Measurements from ENCODE around the gene DNMBP.
A peak's percentile ranks its signal among the peaks of the same experiment; 100 is the strongest.
"Not testable (repeated sequence)": the region's sequence is repeated elsewhere in the genome, so short reads cannot be mapped to it uniquely, and the experiment has no call there.

Gene DNMBP

DNA sequence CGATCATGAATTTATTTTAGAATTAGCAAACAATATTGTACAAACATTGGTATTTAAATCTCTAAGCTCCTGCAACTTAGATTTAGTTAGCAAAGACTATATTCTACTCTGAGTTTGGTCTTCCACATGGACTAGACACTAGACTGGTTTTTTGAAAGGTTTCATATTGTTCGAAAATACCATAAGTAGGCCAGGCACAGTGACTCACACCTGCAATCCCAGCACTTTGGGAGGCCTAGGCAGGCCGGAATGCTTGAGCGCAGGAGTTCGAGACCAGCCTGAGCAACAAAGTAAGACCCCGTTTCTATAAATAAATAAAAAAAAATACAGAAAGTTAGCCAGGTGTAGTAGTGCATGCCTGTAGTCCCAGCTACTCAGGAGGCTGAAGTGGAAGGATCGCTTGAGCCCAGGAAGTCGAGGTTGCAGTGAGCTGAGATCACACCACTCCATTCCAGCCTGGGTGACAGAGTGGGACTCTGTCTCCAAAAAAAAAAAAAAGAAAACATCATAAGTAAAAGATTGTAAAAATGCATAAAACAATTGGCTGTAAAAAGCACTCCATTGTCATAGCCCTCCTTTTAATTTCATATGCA, 154.2 kb downstream of the DNMBP start:
- DNase-seq, result no peak

DNA sequence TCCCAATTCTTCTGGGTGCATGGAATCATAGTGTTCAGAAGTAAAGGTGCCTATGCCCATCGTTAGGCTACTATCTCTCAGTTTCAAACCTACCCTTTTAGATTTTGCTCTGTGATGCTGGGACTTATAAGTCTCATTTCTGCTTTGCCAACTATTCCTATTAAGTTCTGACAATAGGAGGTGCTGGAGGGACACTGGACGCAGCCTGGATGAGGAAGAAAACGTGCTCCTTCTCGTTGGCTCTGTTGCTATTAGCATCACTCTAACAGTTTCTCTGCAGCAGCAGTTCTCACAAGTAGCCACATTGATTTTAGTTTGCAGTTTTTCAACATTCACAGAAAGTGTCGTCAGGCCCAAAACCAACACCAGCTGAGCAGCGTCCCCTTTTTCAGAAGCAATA, 154.9 kb downstream of the DNMBP start:
- peak; percentile 12 for DNase-seq

DNA sequence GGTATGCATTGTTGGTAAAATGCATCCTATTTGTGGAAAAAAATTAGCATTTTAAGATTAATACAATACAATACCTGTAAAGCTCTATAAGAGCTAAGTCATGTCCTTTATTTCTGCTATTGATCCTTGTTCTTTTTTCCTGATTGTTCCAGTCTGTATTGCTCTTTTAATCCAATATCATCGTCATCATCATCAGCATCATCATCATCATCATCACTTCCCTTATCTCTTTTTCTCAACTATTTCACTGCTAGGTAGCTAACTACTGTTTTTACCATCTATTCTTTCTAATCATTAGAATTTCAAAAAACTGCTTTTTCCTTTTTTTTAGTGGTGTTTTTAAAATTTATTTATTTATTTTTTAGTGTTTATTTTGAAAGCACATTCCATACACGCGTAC, 156.1 kb downstream of the DNMBP start:
- no peak for DNase-seq

GRCh38 chr10:99852481-99853213, 157.1 kb downstream of the DNMBP start:
- no peak for DNase-seq

DNA sequence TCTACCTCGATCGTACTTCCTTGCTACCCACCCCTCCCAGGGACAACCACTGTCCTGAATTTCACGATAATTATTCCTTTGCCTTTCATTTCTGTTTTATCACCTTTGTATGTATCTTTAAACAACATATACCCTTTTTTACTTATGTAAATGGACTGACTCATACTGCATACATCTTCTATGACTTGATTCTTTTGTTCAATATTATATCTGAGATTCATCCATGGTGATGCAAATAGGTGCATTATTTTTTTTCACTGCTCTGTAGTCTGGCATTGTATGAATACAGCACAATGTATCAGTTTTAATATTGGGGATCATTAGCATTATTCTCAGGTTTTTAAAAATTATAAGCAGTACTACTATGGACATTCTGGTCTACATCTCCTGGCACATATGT, 157.9 kb downstream of the DNMBP start:
- DNase-seq, result no peak

DNA sequence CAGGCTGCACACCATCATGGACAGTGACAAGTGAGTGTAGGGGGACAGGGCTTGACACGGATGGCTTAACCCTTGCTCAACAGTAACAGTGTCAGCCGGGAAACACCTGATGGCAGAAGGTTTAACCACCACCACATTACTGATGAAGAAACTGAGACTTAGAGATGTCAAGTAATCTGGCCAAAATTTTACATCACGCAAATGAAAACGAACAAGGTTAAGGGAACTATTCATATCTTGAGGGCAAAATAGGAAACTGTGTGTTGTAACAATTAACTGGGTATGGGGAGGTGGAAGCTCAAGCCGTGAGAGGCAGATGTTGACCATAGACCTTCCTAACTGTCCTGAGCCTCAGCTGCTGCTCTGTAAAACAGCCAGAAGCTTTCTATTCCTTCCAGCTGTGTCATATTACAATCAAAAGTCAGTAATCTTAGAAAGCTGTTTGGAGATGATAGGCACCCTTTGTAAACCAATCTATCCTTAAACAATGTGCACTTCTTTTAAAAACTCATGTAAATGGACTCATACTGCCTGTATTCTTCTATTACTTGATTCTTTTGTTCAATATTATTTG, 158.9 kb downstream of the DNMBP start:
- DNase-seq, result no peak

- DNase-seq, result no peak
These were observed 159.6 kb downstream of the DNMBP start for GRCh38 chr10:99850021-99850766.

GRCh38 chr10:99849536-99849935, 160.2 kb downstream of the DNMBP start:
- no peak for DNase-seq

DNA sequence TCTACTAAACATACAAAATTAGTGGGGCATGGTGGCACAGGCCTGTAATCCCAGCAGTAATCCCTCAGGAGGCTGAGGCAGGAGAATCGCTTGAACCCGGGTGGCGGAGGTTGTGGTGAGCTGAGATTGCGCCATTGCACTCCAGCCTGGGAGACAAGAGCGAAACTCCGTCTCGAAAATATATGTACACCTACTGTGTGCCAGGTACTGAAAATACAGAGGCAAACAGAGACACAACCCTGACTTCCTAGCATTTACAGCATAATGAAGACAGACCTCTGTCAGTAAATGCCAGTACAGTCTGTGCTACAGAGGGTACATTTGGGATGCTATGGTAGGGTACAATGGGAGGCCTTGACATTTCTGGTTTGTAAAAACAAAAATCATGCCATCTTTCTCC, 160.7 kb downstream of the DNMBP start:
- no peak for DNase-seq

GRCh38 chr10:99845837-99846382, 163.8 kb downstream of the DNMBP start:
- peak; percentile 81 for DNase-seq

DNA sequence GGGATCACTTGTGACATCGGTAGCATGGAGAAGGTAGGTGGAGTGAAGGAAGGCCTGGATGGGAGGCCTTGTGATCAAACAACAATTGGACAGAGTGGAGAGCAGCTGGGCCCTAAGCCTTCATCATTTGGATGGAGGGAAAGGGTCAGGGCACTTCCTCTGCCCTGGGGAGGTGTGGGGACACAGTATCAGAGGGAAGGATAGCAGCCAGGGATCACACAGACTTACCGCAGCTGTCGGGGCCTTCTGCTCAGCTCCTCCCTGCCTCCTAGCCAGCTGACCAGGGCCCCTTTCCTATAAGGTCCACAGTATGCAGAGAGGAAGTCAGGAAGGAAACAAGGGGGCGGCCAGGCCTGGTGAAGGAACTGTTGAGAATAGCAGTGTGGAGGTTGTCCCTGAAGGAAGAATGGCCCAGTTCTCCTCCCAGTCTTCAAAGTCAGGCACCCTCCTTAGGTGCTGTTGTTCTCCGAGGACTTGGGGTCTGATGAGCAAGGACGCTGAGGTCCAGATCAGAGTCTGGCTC, 165.3 kb downstream of the DNMBP start:
- no peak for DNase-seq

- no peak for DNase-seq
These were observed 166.4 kb downstream of the DNMBP start for GRCh38 chr10:99843310-99843709.

DNA sequence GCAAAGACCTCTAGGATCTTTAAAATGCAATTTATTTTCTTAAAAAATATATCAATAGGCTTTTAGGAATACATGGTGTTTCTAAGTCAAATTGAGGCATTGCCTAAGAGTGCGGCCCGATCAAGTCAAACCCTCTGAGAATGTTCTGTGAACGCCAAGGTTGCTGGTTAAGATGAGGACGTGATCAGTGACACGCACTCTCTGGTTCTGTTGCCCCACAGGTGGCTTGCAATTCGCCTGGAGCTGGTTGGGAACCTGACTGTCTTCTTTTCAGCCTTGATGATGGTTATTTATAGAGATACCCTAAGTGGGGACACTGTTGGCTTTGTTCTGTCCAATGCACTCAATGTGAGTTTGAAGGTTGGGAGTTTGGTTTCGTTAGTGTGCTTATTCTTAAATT, 168.0 kb downstream of the DNMBP start:
- no peak for DNase-seq

GRCh38 chr10:99840859-99841258, 168.9 kb downstream of the DNMBP start:
- not testable (repeated sequence) for DNase-seq

GRCh38 chr10:99836711-99837110, 173.0 kb downstream of the DNMBP start:
- DNase-seq, result no peak

GRCh38 chr10:99835947-99836346, 173.8 kb downstream of the DNMBP start:
- no peak for DNase-seq

DNA sequence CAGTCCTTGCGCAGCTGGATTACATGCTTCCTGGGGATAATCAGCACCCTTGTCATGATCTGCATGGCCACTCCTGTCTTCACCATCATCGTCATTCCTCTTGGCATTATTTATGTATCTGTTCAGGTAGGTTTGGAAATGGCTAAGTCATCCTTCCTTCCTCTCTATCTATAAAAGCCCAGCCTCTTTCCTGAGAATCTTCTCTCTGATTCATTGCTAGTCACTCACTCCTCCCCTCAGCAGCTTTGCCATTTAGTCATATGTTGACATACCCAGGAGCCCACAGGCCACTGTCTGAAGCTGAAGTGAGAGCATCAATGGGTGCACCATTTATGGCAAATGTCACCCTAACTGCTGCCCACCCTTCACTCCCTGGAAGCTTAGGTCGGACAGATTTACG, 175.3 kb downstream of the DNMBP start:
- no peak for DNase-seq

DNA sequence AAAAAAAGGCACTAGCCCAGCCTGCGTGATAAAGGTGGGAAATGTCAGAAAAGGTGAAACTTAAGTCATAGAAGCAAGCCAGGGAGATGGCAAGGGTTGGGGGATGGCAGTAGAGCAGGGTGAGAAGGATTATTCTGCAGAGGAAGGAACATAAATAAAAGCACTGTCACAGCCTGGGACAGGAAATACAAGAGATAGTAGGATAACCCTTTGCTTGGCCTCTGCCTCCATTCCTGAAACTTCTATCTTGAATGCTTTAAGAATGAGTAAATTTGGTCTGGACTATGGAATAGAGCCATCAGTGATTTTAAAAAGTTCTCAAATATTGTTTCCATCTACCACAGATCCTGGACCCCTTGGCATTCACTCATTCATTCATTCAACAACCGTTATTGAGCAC, 177.3 kb downstream of the DNMBP start:
- no peak for DNase-seq

- no peak for DNase-seq
These were observed 181.3 kb downstream of the DNMBP start for GRCh38 chr10:99828464-99828863.

DNA sequence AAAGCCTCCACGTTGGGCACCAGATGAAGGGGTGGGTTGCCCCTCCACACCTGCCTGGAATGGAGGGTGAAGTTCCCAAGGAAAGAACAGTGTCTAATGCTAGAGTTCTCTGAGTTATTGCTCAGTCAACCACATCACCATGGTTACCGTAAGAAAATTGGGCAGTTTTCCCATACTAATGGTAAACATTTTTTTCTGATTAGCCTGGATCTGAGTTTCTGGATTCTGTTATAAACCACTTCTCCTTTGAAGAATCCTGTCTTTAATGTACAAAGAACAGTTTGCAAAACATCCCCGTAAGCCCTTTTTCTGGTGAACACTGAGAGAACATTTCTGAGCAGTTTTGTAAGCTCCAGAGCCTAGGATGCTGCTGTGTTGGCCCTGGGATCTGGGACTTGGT, 181.8 kb downstream of the DNMBP start:
- no peak for DNase-seq

All from hematopoietic multipotent progenitor cell treated with erythropoietin and hydrocortisone succinate and interleukin-3 and kit ligand, for 8 days (in vitro differentiated cells).